OCI-LY1 (cell line): ENCODE measurements around the gene OLIG2.

ENCODE experiments used
- H2AFZ ChIP-seq: fragments of 200-600 bp; sonication (generic), shearing (Covaris generic); 2 replicates; pipeline ENCODE4 v1.6.0; 2014; ENCODE audit warnings: antibody characterized with exemption, mild to moderate bottlenecking, low read length
- H3F3A ChIP-seq: fragments of 200-600 bp; sonication (generic), shearing (Covaris generic); 2 replicates; pipeline ENCODE4 v1.6.0; 2014; ENCODE audit warnings: mild to moderate bottlenecking, antibody characterized with exemption, low read length, moderate library complexity; ENCODE audit not compliant: insufficient read depth
- H3K27ac ChIP-seq: fragments of 200-600 bp; sonication (generic); 2 replicates; pipeline ENCODE4 v1.5.1; 2014; ENCODE audit warnings: low read length, mixed run types, mild to moderate bottlenecking, low read depth; ENCODE audit not compliant: poor library complexity, severe bottlenecking
- H3K27me3 ChIP-seq: fragments of 200-600 bp; sonication (generic); 2 replicates; pipeline ENCODE4 v1.6.0; 2014; ENCODE audit warnings: antibody characterized with exemption, mild to moderate bottlenecking, low read length, moderate library complexity; ENCODE audit not compliant: insufficient read depth
- H3K36me3 ChIP-seq: fragments of 200-600 bp; sonication (generic); 2 replicates; pipeline ENCODE4 v1.6.1; 2014; ENCODE audit warnings: mild to moderate bottlenecking, antibody characterized with exemption, low read length, moderate library complexity, mixed read lengths; ENCODE audit not compliant: insufficient read depth
- H3K4me1 ChIP-seq: fragments of 200-600 bp; sonication (generic); 2 replicates; pipeline ENCODE4 v1.5.1; 2014; ENCODE audit warnings: mild to moderate bottlenecking, low read length, moderate library complexity; ENCODE audit not compliant: insufficient read depth, severe bottlenecking
- H3K4me2 ChIP-seq: fragments of 200-600 bp; sonication (generic), shearing (Covaris generic); 2 replicates; pipeline ENCODE4 v1.6.1; 2014; ENCODE audit warnings: low read length
- H3K4me3 ChIP-seq: fragments of 200-600 bp; sonication (generic); 2 replicates; pipeline ENCODE4 v1.5.1; 2014; ENCODE audit warnings: low read length, low read depth, mild to moderate bottlenecking, mixed read lengths; ENCODE audit not compliant: poor library complexity, severe bottlenecking
- H3K79me2 ChIP-seq: fragments of 200-600 bp; shearing (Covaris generic); 2 replicates; pipeline ENCODE4 v1.6.1; 2016; ENCODE audit warnings: mixed run types, low read length, mixed read lengths; ENCODE audit not compliant: insufficient read depth
- H3K9ac ChIP-seq: fragments of 200-600 bp; sonication (generic), shearing (Covaris generic); 2 replicates; pipeline ENCODE4 v1.6.1; 2014; ENCODE audit warnings: mild to moderate bottlenecking, low read length, mixed read lengths
- H3K9me2 ChIP-seq: fragments of 200-600 bp; sonication (generic), shearing (Covaris generic); 2 replicates; pipeline ENCODE4 v1.6.1; 2014; ENCODE audit warnings: low read depth, mild to moderate bottlenecking, low read length, mixed read lengths
- H3K9me3 ChIP-seq: fragments of 200-600 bp; shearing (Covaris generic); 2 replicates; pipeline ENCODE4 v1.6.1; 2014; ENCODE audit warnings: low read length, mixed read lengths
- H4K20me1 ChIP-seq: fragments of 200-600 bp; sonication (generic), shearing (Covaris generic); 2 replicates; pipeline ENCODE4 v1.6.0; 2016; ENCODE audit warnings: mild to moderate bottlenecking, low read length; ENCODE audit not compliant: insufficient read depth
- EZH2 ChIP-seq: fragments of 200-600 bp; sonication (generic), shearing (Covaris generic); IDR thresholded peaks from 2 replicates; pipeline ENCODE4 v1.8.0; 2017; ENCODE audit warnings: borderline replicate concordance, mixed run types, mild to moderate bottlenecking, antibody characterized with exemption, low read length, moderate library complexity, mixed read lengths
- TF ChIP-seq, protein P1 (sequence below): fragments of 200-600 bp; sonication (generic), shearing (Covaris generic); IDR thresholded peaks from 2 replicates; pipeline ENCODE4 v1.5.1; 2017; ENCODE audit warnings: mild to moderate bottlenecking, antibody characterized with exemption, low read length, moderate library complexity, mixed read lengths

OLIG2 gene

GRCh38 chr21:33073636-33074035, 47.9 kb downstream of the OLIG2 start:
- no peaks in the 10 kb centered on the region for H3K79me2 ChIP-seq
- no peaks in the 10 kb centered on the region for H3K27me3 ChIP-seq
- H3K27ac ChIP-seq, result no peak overlapping the region
- H3K4me2 ChIP-seq, result no peak overlapping the region
- H4K20me1 ChIP-seq, result no peaks in the 10 kb centered on the region
- no peak overlapping the region for H3K4me3 ChIP-seq
- TF ChIP-seq, protein P1, sequence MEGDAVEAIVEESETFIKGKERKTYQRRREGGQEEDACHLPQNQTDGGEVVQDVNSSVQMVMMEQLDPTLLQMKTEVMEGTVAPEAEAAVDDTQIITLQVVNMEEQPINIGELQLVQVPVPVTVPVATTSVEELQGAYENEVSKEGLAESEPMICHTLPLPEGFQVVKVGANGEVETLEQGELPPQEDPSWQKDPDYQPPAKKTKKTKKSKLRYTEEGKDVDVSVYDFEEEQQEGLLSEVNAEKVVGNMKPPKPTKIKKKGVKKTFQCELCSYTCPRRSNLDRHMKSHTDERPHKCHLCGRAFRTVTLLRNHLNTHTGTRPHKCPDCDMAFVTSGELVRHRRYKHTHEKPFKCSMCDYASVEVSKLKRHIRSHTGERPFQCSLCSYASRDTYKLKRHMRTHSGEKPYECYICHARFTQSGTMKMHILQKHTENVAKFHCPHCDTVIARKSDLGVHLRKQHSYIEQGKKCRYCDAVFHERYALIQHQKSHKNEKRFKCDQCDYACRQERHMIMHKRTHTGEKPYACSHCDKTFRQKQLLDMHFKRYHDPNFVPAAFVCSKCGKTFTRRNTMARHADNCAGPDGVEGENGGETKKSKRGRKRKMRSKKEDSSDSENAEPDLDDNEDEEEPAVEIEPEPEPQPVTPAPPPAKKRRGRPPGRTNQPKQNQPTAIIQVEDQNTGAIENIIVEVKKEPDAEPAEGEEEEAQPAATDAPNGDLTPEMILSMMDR, result no peak
- TF ChIP-seq EZH2, result no peak
- no peak overlapping the region for H3K9ac ChIP-seq
- no peaks in the 10 kb centered on the region for H3K36me3 ChIP-seq
- no peak overlapping the region for H2AFZ ChIP-seq
- no peaks in the 10 kb centered on the region for H3K4me1 ChIP-seq
- H3K9me3 ChIP-seq, result peaks cover 6% of the 10 kb centered on the region; the same call in 1 of the 2 replicates
- no peaks in the 10 kb centered on the region for H3F3A ChIP-seq
- H3K9me2 ChIP-seq, result no peaks in the 10 kb centered on the region

DNA sequence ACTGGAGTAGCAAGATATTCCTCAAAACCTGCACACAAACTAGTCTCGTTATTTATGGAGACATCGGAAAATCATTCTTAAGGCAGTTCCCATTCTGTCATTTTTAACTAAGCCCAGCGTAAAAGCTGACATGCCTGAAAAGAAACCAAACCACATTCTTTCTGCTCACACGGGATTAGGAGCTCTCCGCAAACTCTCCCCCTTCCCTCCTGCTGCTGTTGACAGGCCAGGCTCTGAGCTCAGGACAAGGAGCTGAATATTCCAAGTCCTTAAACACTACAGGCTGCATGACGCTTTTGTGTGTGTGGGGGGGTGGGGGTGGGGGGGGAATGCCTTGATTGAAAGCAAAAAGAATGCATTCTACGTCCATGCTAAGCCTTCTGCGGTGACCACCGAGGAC, 49.4 kb downstream of the OLIG2 start:
- H3K9me2 ChIP-seq, result no peaks in the 10 kb centered on the region
- H3K36me3 ChIP-seq, result no peaks in the 10 kb centered on the region
- H3K27me3 ChIP-seq, result no peaks in the 10 kb centered on the region
- H2AFZ ChIP-seq, result no peak overlapping the region
- no peak overlapping the region for H3K4me2 ChIP-seq
- H3K4me1 ChIP-seq, result peaks cover 5% of the 10 kb centered on the region
- TF ChIP-seq, protein P1, result no peak
- TF ChIP-seq EZH2, result no peak
- no peaks in the 10 kb centered on the region for H3F3A ChIP-seq
- H3K9me3 ChIP-seq, result no peaks in the 10 kb centered on the region
- no peak overlapping the region for H3K4me3 ChIP-seq
- H3K9ac ChIP-seq, result no peak overlapping the region
- H3K79me2 ChIP-seq, result no peaks in the 10 kb centered on the region
- H4K20me1 ChIP-seq, result no peaks in the 10 kb centered on the region
- H3K27ac ChIP-seq, result no peak overlapping the region

- Histone ChIP-seq H3K4me2 (no peak overlapping the region), H3K79me2 (no peaks in the 10 kb centered on the region), H3F3A (no peaks in the 10 kb centered on the region), H3K9me2 (no peaks in the 10 kb centered on the region), H3K9ac (no peak overlapping the region), H3K36me3 (no peaks in the 10 kb centered on the region), H3K27me3 (no peaks in the 10 kb centered on the region), H2AFZ (no peak overlapping the region), H3K4me3 (no peak overlapping the region), H3K4me1 (peaks cover 5% of the 10 kb centered on the region), H3K27ac (no peak overlapping the region), H4K20me1 (no peaks in the 10 kb centered on the region), H3K9me3 (no peaks in the 10 kb centered on the region)
- TF ChIP-seq, protein P1, result no peak
- no peak for TF ChIP-seq EZH2
These were observed 50.0 kb downstream of the OLIG2 start for GRCh38 chr21:33075596-33076195.
